WERI-Rb-1 (cell line): ENCODE results near the gene RIN2.

ENCODE experiments used
- DNase-seq: peaks from one replicate; pipeline ENCODE4 v3.0.0-alpha.2; 2020
- H3K27ac ChIP-seq: fragments of 250-450 bp; sonication (Bioruptor Pico); 2 replicates; pipeline ENCODE4 v1.5.1; 2020; ENCODE audit warnings: mild to moderate bottlenecking, moderate library complexity
- H3K27me3 ChIP-seq: fragments of 250-450 bp; sonication (Bioruptor Pico); 2 replicates; pipeline ENCODE4 v1.5.1; 2021; ENCODE audit warnings: mild to moderate bottlenecking, low read depth, moderate library complexity; ENCODE audit not compliant: insufficient read depth, severe bottlenecking
- H3K36me3 ChIP-seq: fragments of 250-450 bp; sonication (Bioruptor Pico); 2 replicates; pipeline ENCODE4 v1.5.1; 2020; ENCODE audit warnings: mild to moderate bottlenecking, moderate library complexity
- H3K4me3 ChIP-seq: 2 replicates; pipeline ENCODE4 v1.5.1; 2011; ENCODE audit warnings: low read depth, mild to moderate bottlenecking, control low read depth, low read length
- H3K9me3 ChIP-seq: fragments of 250-450 bp; sonication (Bioruptor Pico); 2 replicates; pipeline ENCODE4 v1.5.1; 2021; ENCODE audit warnings: mild to moderate bottlenecking, moderate library complexity; ENCODE audit not compliant: severe bottlenecking
- CTCF ChIP-seq: IDR thresholded peaks from 2 replicates; pipeline ENCODE4 v1.5.1; 2011; ENCODE audit warnings: low read depth, mild to moderate bottlenecking, control low read depth, inconsistent platforms, low read length

Gene RIN2

GRCh38 chr20:19756761-19757486, 1.1 kb upstream of the RIN2 start:
- Histone ChIP-seq H3K4me3 (peak overlapping the region; percentile 61), H3K9me3 (no peaks in the 10 kb centered on the region), H3K27ac (peak overlapping the region; percentile 84), H3K36me3 (no peaks in the 10 kb centered on the region), H3K27me3 (no peaks in the 10 kb centered on the region)
- DNase-seq, result no peak
- no peak for TF ChIP-seq CTCF

GRCh38 chr20:19757487-19758132, 448 bp upstream of the RIN2 start:
- peak overlapping the region; percentile 84 for H3K27ac ChIP-seq
- H3K9me3 ChIP-seq, result no peaks in the 10 kb centered on the region
- DNase-seq, result peak; percentile 97
- TF ChIP-seq CTCF, result no peak
- no peaks in the 10 kb centered on the region for H3K27me3 ChIP-seq
- H3K4me3 ChIP-seq, result peak overlapping the region; percentile 61
- no peaks in the 10 kb centered on the region for H3K36me3 ChIP-seq

GRCh38 chr20:19758501-19759331, 658 bp downstream of the RIN2 start:
- Histone ChIP-seq H3K27ac (peak overlapping the region; percentile 84), H3K4me3 (peak overlapping the region; percentile 61)

GRCh38 chr20:19760371-19760721, 2.3 kb downstream of the RIN2 start:
- no peaks in the 10 kb centered on the region for H3K36me3 ChIP-seq
- no peaks in the 10 kb centered on the region for H3K9me3 ChIP-seq
- TF ChIP-seq CTCF, result no peak
- no peak overlapping the region for H3K27ac ChIP-seq
- no peak overlapping the region for H3K4me3 ChIP-seq
- no peak for DNase-seq
- no peaks in the 10 kb centered on the region for H3K27me3 ChIP-seq

More at GRCh38 chr20:19758501-19759331, 658 bp downstream of the RIN2 start:
- TF ChIP-seq CTCF, result no peak
- Histone ChIP-seq H3K9me3 (no peaks in the 10 kb centered on the region), H3K36me3 (no peaks in the 10 kb centered on the region), H3K27me3 (no peaks in the 10 kb centered on the region)
- peak; percentile 77 for DNase-seq

GRCh38 chr20:19761326-19761725, 3.3 kb downstream of the RIN2 start:
- H3K27me3 ChIP-seq, result no peaks in the 10 kb centered on the region
- no peak overlapping the region for H3K27ac ChIP-seq
- H3K4me3 ChIP-seq, result no peak overlapping the region
- no peak for TF ChIP-seq CTCF
- no peaks in the 10 kb centered on the region for H3K36me3 ChIP-seq
- no peaks in the 10 kb centered on the region for H3K9me3 ChIP-seq
- no peak for DNase-seq
